NCI-H128 (cell line): ENCODE results near the gene STUM.

Experiments used
- DNase-seq: peaks from one replicate; lab custom pipeline; 2025; ENCODE audit not compliant: unreplicated experiment; lab: John Stamatoyannopoulos, UW

The STUM gene

DNA sequence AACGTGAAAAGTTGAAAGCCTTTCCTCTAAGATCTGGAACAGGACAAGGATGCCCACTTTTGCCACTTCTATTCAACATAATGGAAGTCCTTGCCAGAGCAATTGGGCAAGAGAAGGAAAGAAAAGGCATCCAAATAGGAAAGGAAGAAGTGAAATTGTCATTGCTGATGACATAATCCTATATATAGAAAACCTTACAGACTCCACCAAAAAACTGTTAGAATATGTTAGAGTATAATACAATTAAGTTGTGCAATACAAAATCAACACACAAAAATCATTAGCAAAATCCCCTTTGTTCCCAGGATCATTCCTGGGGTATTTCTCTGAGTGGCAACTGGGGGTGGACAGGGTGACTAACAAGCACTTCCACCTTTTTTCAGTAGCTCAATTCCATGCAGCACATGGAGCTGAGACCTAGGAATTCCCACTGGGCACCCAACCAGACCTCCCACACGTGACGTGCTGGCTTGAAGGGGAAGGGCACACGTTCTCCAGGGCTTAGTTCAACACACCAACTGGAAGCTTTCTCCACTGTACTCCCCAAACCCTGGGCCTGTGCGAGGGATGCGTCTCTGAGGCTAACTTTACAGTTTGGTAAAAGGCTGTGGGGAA lies 9.6 kb downstream of the STUM start:
- no peak for DNase-seq

DNA sequence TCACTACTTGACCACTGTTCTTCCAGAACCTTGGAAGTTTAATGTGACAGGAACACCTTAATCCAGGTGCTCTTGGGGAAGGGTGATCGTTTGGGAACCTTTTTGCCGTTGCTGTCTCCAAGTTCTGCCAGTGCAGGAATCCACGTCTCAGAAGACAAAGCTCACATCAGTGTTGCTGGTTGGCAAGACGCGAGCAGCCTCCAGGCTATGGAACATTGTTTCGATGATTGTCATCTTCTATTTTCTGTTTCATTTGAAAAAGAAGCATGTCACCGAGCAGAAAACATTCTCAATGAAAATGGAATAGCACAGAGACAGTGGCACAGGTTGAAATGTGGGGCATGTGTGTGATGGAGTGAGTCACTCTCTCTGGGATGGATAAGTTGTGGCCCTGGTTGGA lies 11.7 kb downstream of the STUM start:
- DNase-seq, result no peak

DNA sequence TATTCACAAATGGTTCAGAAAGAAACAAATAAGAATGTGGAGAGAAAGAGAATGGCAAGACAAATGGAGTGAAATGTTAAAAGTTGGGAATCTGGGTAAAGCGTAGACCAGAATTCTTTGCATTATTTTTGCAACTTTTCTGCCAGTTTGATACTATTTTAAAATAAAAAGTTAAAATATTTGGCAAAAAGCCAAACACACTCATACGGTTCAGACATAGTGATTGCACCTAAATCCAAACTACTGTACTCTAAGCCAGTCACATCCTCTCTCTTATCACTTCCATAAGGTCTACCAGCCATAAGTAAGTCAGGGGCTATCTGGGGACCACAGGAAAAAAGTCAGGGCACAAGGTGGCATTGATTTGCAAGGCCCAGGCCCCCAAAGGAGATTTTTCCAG lies 14.4 kb downstream of the STUM start:
- DNase-seq, result no peak

DNA sequence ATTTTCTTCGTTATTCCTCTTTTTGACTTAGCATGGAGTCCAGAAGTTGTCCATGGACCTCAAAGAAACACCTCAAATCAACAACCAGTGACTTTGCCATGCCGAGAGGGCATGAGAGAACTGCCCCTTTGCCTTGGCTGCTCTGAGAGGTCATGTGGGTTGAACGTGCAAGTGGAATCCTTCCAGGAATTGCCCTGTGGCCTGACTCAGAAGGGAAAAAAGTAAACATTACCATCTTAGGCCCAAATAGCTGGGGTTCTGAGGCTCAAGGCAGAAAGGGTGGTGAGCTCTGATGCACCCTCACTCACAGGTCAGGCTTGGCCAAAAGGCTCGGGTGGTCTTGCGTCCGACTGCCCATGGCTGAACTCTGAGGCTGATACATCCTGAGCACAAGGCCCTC lies 15.1 kb downstream of the STUM start:
- no peak for DNase-seq

DNA sequence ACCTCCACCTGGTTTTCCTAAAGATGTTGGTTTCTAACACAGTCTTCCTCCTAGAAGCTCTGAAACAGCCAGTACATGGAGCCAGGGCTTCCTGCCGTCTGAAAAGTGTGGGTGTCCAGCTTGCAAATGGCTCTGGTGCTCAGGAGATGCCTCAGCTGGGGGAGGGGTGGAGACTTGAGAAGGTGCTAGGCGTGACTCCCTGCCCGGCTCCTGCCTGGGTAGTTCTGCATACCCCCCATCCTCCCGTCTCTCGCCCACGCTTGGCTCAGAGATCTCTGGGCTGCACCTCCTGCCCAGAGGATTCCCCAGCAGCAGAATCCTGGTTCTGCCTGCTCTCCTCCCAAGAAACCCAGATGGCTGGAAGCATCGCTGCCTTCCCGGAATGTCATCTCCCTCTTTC lies 16.9 kb downstream of the STUM start:
- DNase-seq, result no peak

DNA sequence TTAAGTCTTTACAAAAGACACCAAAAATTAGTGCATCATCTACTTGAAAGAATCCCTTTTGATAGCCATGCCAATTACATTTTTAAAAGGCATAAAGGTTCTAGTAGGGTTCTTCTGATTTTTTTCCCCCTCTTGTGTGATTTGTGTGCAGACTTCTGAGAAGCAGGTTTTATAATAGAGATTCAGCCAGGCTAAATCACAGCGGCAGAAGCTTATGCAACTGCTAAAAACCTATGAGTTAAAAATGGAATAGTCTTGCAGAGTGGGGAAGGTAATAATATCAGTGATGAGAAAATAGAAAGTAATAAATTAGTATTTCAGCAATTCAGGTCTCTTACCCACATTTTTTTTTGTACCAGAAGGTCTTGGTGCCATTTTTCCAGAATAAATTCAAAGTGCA lies 17.7 kb downstream of the STUM start:
- no peak for DNase-seq

DNA sequence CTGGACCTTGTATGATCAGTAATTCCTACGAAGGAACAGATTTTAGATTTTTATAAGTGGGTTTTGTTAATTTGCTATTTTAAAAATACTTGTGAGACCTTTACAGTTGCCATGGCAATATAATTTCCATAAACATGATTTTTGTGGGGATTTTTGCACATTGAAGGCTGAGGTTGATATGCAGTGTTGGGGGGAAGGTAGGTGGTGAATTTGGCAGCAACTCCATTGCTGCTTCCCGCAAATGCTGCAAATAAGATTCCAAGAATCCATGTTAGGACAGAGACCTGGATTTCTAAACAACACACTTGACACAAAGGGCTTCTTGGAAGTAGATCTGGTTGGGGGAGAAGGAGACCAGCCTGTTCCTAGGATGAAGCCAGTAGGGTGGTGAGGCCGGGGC lies 18.2 kb downstream of the STUM start:
- no peak for DNase-seq

DNA sequence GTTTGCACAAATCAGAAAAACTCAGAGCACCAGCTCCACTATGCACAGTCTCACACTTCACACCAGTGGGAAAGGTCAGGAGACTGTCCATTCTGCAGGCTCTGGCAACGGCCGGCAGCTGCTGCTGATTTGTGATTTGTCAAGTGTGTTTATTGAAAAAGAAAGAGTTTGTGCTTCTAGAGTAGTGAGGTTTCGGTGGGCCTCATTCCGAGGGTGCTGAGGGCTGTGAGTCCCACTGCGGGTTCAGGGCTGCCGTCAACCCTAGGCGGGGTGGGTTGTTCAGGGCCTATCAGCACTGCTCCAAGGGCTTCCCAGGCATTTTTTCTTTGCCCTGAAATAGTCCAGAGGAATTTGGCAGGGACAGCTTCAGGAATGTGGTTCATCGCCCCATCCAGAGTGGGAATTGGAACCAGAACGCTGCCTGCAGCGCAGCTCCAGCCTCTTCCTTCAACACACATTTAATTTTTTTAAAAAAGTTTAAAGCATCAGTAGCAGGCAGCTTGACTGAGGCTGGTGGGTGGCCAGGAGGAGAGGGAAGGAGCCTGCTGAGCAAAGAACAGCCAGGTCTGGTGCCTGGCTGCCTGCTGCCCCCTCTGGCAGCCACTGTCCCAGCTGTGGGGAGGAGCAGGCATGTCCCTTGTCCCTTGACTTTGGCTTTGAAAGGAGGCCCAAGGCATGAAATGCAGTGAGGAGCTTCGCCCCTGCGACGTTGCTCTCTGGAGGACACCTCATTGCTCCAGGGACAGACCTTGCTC lies 19.7 kb downstream of the STUM start:
- no peak for DNase-seq

DNA sequence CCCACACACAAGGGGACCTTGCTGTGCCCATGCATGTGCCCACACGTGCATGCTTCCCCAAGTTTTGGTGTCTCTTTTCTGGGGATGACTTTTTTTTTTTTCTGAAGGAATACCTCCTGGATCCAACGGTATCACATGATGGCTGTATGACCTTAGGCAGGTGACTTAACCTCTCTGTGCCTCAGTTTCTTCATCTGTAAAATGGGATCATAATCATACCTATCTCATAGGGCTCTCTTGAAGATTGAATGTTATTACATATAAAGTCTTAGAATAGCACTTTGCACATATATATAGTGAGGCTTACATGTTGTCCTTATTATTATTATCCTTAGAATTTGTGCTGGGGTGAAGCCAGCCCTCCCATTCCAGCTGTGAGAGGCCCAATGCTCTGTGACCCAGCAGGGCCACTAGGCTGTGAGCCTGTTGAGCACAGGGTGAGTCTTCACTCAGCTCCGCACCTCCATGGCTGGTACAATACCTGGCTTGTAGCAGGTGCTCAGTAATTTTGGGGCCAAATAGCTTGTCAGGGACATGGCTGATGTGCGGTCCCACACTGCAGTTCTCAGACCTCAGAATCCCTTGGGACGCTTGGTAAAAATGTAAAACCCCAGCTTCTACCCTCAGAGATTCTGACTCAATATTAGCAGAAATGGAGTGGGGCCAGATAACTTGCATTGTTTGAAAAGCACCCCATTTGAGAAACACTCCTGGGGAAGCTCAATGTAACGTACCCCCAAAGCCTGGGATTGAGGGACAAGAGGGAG lies 20.6 kb downstream of the STUM start:
- no peak for DNase-seq

DNA sequence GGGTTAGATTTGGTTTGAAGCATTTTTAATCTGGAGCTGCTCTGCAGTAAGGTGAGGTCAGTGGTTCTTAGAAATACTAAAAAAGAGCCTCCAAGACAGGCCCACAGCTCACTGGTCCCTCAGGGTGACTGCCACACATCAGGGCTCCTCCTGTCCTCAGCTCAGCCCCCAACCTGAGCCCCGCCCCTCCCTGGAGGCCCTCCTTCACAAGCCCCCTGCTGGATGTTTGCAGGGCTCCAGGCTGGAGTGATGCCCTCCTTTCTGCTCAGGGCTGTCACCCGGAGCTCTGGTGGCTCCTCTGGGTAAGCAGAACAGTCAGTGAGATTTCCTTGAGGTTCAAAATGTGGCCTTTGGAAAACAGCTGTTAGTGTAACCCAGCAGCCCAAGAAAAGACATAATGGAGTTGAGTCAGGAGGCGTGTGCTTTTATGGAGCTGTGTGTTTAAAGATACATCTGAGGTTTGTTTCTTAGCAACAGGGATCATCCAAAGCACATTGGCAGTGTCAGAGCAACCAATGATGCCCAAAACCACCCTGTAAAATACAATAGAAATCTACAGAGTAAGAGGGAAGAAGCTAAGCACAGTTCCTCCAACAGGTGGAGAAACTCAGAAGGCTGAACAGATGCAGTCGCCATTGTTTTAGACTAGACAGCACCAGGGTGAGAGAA lies 21.4 kb downstream of the STUM start:
- DNase-seq, result no peak

DNA sequence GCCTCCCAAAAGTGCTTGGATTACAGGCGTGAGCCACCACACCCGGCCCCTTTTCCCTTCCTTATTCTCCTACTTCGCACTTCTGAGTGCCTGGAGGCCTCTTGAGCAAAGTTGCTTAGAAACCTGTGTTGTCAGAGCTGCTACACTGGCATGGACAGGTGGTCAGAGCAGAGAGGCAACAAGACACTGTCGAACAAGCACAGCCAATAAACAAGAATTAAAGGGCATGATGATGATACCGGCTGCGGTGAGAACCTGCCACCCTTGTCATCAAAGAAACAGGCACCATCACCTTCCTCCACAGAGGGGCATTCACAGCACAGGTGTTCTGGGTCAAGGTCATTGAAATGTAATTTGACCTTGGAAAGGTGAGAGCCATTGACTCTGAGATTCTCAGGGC lies 23.3 kb downstream of the STUM start:
- DNase-seq, result no peak

DNA sequence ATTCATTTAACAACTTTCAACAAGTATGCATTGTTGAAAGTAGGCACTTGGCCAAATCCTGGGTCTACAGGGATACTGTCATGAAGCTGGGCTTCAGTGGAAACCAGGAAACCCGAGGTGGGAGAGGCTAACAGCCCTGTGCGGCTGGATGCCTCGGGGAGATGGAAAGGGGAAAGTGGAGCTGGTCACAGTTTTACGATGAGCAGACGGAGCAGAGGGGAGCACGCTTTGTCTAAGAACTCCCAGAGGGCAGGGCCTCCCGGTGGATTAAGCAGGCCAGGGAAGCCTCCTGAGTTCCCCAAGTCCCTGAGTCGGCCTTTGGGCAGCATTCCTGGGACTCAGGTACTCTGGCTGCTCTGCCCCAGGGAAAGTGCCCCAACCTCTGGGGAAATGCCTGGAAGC lies 23.8 kb downstream of the STUM start:
- DNase-seq, result peak; percentile 35

DNA sequence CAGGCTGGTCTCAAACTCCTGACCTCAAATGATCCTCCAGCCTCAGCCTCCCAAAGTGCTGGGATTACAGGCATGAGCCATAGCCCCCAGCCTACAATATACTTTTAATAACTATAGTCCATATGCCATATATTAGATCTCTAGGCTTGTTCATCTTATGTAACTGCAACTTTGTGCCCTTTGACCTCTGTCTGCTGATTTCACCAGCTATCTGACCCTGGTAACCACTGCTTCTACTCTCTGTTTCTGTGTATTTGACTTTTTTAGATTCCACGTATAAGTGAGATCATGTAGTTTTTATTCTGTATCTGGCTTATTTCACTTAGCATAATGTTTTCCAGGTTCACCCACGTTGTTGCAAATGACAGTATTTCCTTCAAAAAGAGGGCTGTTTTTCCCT lies 25.5 kb downstream of the STUM start:
- no peak for DNase-seq

DNA sequence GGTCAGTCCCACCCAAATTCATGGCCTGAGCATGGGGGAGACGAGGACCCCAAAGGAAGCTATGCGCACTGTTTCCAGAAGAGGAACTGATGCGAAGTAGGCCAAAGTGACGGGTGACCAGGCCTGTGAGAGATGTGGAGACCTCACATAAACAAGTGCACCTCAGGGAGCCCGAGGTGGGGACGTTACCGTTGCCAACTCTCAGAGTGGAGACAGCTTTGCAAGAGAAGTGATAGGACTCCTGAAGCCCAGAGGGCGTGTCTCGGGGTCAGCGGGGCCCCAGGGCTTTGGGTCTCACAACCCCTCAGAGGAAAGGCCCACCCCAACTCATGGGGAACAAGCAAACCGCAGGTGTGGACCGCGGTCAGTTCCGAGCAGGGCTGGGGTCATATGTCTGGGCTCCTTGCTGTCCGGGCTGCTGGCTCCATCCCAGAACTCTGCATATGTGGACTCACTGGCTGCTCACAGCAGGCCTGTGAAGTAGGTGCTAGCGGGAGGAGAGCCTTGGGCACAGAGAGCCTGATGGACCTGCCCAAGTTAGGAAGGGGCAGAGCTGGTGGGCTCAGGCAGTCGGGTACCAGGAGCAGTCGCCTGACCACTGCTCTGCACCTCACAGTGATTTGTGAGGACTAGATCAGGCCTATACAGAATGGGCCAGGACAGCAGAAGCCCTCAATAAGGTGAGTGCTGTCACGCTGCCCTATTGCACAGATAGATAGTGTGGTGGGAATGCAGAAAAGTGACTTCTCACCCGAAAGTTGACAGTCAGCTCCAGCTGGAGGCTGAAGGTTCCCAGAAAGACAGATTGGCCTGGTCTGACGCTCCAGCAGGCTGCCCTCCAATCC lies 26.2 kb downstream of the STUM start:
- DNase-seq, result no peak

DNA sequence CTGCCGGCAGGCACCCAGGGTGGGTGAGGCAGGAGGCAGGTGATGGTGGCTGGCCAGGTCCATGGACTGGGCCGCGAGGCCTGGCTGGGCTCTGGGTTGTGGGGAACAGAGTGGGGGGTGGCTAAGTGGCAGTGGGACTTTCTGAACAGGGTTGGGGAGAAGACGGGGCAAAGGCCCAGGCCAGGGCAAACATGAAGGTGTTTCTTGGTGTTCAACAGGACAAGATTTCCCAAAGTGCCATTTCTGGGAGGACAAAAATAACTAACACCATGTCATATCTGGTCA lies 26.8 kb downstream of the STUM start:
- no peak for DNase-seq

DNA sequence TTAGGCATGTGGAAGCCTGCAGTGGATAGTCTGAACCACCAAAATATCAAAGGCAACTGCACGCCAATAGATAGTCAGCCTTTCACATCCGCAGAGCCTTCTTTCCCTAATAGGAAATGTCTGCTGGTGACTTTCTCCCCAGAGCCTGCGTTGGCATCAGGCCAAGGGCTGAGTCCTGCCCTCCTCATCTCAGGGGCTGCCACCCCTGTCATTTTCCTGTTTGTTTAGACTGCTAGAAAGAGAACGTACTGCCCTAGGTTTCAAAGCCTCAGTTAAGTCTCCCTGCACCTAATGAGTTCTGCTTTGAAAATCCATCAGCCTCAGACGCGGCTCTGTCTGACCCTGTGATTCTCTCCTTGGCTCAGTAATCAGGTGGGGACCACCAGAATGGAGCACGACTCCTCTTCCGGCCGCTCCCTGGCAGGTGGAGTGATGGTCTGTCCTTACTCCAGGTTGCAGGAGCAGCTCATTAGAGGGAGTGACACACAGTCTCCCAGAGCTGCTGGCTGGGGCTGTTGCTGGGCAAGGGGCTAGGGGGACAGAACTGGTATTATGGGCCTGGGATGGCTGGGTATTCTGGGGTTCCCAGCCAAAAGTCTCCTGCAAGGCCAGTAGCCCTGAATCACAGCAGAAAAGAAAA lies 27.3 kb downstream of the STUM start:
- no peak for DNase-seq

DNA sequence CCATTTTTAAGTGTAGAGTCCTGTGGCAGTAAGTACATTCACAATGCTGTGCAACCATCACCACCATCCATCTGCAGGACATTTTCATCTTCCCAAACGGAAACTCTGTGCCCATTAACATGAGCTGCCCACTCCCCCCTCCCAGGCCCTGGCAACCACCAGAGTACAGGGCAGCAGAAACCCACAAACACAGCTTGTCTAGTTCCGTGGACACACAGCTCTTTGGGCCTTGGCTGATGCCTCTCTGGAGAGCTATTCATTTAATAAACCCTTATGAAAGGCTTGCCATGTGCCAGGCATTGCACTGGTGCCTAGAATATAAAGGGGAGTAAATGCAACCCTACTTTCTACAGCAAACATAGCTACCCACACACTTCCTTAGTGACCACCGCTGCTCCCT lies 28.0 kb downstream of the STUM start:
- DNase-seq, result no peak

DNA sequence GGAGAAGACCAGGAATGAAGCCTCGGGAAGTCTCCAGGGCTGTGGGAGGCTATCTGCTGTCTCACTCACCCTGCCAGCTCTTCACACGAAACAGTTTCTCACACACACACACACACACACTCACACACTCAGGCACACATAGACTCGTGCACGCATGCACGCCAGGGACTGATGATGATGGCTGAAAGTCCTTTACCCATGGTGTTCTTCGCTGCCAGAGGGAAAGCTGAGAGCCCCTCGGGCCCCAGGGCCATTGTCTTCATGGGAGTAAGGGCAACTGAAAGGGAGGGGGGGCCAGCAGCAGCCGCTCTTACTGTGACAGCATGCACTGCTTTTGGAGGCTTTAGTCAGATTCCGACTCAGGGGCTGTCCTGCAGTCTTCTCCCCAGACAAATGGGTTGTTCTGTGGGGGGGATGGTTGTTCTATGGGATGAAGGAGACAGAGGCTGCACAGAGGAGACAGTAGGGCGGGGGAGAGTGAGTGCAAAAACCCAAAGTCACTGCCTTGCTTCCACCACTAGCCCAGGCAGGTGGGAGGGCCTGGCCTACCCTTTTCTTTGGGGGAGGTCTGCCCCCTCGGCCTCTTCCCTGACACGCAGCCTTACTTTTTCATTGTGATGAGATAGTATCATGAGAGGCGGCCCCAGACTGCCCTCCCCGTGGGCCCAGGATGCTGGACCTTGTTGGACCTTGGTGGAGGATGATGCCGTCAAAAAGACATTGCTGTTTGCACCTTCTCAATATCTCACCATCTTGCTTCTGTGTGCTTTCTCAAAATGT lies 29.0 kb downstream of the STUM start:
- no peak for DNase-seq

DNA sequence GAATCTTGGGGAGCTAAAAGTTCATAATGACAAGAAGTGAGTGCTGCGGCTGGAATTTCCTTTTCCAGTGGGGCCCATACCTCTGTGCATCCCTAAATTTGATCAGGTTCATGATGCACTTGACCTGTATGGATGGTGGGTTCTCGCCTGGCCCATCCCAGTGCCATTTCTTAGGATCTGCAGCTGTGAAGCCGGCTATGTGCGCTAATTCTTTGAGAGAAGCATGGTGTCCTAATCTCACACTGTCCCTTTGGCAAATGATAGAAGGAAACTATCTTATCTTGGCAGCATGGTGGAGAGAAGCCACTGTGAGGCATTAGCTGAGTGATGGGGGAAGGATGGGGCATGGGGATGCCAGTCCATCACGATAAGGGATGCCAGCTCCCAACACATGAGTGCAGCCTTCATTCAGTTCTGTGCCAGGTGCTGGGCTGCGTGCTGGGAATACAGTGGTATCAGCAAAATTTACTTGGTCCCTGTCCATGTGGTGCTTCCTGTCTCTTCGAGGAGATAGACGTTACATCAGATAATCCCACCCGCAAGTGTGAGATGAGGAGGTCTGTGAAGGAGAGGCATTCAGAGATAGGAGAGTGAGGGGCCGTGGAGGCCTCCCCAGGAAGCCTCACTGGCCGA lies 30.5 kb downstream of the STUM start:
- DNase-seq, result no peak
